ENCODE results near the gene FLII. TPM values are rescaled to one million over a fixed set of nuclear protein-coding genes. Genes with fewer than 3 reads are reported as not detected.

FLII gene
- total and polyA plus RNA-seq, 2 donors (not counting 3 experiments of a cell fraction or from before 2014, with no cell fraction given), result 397 to 582 TPM

DNA sequence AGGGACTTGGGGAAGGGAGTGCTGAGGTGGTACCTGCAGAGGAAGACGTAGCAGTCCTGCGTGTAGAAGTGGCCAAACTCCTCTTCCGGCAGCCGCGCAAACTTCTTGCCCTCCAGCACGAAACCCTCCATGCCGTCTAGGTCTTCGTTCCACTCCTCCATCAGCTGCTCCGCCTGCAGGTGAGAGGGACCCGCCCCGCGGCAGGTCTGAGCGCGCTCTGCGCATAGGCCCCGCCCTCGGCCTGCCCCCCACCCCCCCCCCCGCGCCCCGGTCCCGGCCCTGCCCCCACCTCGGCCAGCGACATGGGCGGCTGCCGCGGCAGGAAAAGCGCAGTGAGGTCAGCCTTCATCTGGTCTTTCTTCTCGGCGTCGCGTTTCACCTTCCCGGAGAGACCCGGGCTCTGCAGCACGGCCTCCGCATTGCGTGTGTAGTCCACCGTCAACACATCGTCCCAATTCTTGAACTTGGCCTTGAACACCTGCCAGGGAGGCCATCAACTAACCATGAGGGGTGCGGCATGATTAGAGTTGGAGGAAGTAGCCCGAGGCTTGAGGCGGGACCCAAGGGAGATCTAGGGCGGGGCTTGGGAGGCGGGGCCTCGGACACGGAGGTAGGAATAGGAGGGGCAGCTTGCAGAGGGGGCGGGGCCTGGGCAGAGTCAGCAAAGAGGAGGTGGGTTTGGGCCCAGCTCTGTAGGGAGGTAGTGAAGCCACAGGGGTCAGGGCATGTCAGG lies 11.5 kb downstream of the FLII start:
- dilution Hi-C loops (cut with MboI; ENCODE audit: extremely low pct_ligation_motif_present, low sequenced_read_pairs), result no loop called here
- ChIA-PET POLR2A (interaction anchor here (0.5 kb wide), 1 partner anchor 114 kb away, joined by 3 read pairs; no protein-coding TSS in a partner anchor), CTCF (interaction anchor here (0.9 to 2.5 kb wide), 8 partner anchors 9 to 105 kb away, joined by 3 to 13 read pairs (median 4); no protein-coding TSS in a partner anchor)
- Histone ChIP-seq H4K20me1 (replicated peaks; ENCODE audit: control insufficient read depth, extremely low read depth, insufficient read depth, low read length) (no peaks in the 10 kb centered on the region), H3K4me2 (ENCODE audit: insufficient read depth, low read length) (no peak overlapping the region), H3K4me3 (replicated peaks in 1 of 3; ENCODE audit: insufficient read depth in 1 of 3, low read depth in 1 of 3, low read length in 3 of 3) (no peak overlapping the region), H3K36me3 (ENCODE audit: control insufficient read depth in 2 of 2, extremely low read depth in 1 of 2, insufficient read depth in 2 of 2, low read length in 2 of 2) (peaks cover 14 to 51% of the 10 kb centered on the region in 2 experiments), H3K27ac (ENCODE audit: insufficient read depth, low read depth, low read length) (no peak overlapping the region), H3K79me2 (ENCODE audit: control insufficient read depth, insufficient read depth, low read length) (no peaks in the 10 kb centered on the region), H3K27me3 (ENCODE audit: control insufficient read depth in 2 of 2, insufficient read depth in 2 of 2, low read length in 2 of 2) (no peaks in the 10 kb centered on the region), H3K9me1 (replicated peaks; ENCODE audit: control insufficient read depth, extremely low read depth, insufficient read depth, low read length) (no peaks in the 10 kb centered on the region), H3K4me1 (ENCODE audit: control insufficient read depth, extremely low read depth, insufficient read depth, low read length) (peaks cover 23% of the 10 kb centered on the region), H2AFZ (ENCODE audit: low read depth, low read length) (no peak overlapping the region), H3K9me3 (replicated peaks; ENCODE audit: control insufficient read depth, insufficient read depth, low read length) (no peaks in the 10 kb centered on the region), H3K9ac (replicated peaks; ENCODE audit: extremely low read depth, insufficient read depth, low read length) (no peak overlapping the region)
- FAIRE-seq (peak; percentile 40), DNase-seq (ENCODE audit: low read depth, low spot score) (peak; percentile 57)
- intact Hi-C loops (cut with micrococcal nuclease), result loop anchor here (1.0 to 5.0 kb wide), 2 partner anchors 11 to 55 kb away; no protein-coding TSS in a partner anchor
- no TSS peak for BruUV-seq (replicated peaks)
- TF ChIP-seq MYC (IDR thresholded peaks at IDR 0.05; ENCODE audit: low read depth, low read length), result no peak
- peak; percentile 49 for TF ChIP-seq POLR2AphosphoS5 (IDR thresholded peaks at IDR 0.05; ENCODE audit: insufficient read depth, low read depth, low read length)

DNA sequence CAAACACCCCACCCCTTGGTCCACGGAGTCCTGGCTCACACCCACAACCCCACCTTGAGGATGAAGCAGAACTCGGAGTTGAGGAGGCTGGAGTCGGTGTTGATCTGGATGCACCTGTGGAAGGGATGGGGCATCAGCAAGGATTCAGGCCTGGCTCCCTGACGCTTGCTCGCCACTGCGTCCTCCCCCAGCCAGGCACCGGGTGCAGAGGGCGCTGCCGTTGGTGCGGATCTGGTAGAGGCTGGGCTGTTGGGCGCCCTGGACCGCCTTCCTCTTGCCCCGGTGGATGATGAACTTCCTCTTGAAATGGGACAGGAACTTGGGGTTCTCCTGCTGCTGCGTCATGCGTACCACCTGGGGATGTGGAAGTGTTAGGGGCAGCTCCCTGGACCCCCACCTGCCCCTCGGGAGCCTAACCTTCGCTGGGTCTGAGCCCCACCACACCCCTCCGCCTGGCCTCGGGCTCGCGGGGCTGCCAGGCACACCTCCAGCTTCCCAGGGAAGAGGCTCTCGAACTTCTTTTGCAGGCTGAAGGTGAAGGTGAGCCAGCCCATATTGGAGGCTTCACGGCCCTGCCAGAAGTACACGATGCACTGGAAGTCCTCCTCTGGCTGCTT lies 12.3 kb downstream of the FLII start:
- H3K79me2 ChIP-seq (ENCODE audit: control insufficient read depth, insufficient read depth, low read length), result no peaks in the 10 kb centered on the region
- DNase-seq (ENCODE audit: low read depth, low spot score) (no peak), FAIRE-seq (no peak)
- H2AFZ ChIP-seq (ENCODE audit: low read depth, low read length), result no peak overlapping the region
- POLR2A ChIA-PET, result no interaction called here
- H3K4me3 ChIP-seq (replicated peaks in 1 of 3; ENCODE audit: insufficient read depth in 1 of 3, low read depth in 1 of 3, low read length in 3 of 3), result no peak overlapping the region
- H3K36me3 ChIP-seq (ENCODE audit: control insufficient read depth in 2 of 2, extremely low read depth in 1 of 2, insufficient read depth in 2 of 2, low read length in 2 of 2), result peaks cover 16 to 49% of the 10 kb centered on the region in 2 experiments
- no peaks in the 10 kb centered on the region for H4K20me1 ChIP-seq (replicated peaks; ENCODE audit: control insufficient read depth, extremely low read depth, insufficient read depth, low read length)
- TF ChIP-seq EZH2 (IDR thresholded peaks at IDR 0.05; ENCODE audit: borderline replicate concordance, low read depth, low read length, severe bottlenecking), result no peak
- TF ChIP-seq POLR2AphosphoS5 (IDR thresholded peaks at IDR 0.05; ENCODE audit: insufficient read depth, low read depth, low read length), result no peak
- TF ChIP-seq, protein P1, sequence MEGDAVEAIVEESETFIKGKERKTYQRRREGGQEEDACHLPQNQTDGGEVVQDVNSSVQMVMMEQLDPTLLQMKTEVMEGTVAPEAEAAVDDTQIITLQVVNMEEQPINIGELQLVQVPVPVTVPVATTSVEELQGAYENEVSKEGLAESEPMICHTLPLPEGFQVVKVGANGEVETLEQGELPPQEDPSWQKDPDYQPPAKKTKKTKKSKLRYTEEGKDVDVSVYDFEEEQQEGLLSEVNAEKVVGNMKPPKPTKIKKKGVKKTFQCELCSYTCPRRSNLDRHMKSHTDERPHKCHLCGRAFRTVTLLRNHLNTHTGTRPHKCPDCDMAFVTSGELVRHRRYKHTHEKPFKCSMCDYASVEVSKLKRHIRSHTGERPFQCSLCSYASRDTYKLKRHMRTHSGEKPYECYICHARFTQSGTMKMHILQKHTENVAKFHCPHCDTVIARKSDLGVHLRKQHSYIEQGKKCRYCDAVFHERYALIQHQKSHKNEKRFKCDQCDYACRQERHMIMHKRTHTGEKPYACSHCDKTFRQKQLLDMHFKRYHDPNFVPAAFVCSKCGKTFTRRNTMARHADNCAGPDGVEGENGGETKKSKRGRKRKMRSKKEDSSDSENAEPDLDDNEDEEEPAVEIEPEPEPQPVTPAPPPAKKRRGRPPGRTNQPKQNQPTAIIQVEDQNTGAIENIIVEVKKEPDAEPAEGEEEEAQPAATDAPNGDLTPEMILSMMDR (IDR thresholded peaks at IDR 0.05; ENCODE audit: extremely low read depth in 1 of 2, insufficient read depth in 1 of 2, low read depth in 1 of 2, low read length in 2 of 2), result no peak
- no peak for TF ChIP-seq FOS (IDR thresholded peaks at IDR 0.05; ENCODE audit: borderline replicate concordance, insufficient read depth, low read length)
- TF ChIP-seq JUN (IDR thresholded peaks at IDR 0.05; ENCODE audit: borderline replicate concordance, insufficient read depth, insufficient read length, low read depth), result no peak
- TF ChIP-seq GATA2 (IDR thresholded peaks at IDR 0.05; ENCODE audit: insufficient read depth, insufficient read length, low read depth, low read length), result no peak
- TF ChIP-seq POLR2A (IDR thresholded peaks at IDR 0.05; ENCODE audit: low read depth, low read length), result no peak
- TF ChIP-seq, protein P2, sequence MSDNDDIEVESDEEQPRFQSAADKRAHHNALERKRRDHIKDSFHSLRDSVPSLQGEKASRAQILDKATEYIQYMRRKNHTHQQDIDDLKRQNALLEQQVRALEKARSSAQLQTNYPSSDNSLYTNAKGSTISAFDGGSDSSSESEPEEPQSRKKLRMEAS (IDR thresholded peaks at IDR 0.05; ENCODE audit: insufficient read depth, insufficient read length), result no peak
- TF ChIP-seq MYC (IDR thresholded peaks at IDR 0.05; ENCODE audit: low read depth, low read length), result no peak
- no TSS peak for BruUV-seq (replicated peaks)
- H3K4me1 ChIP-seq (ENCODE audit: control insufficient read depth, extremely low read depth, insufficient read depth, low read length), result peaks cover 23% of the 10 kb centered on the region
- H3K9me3 ChIP-seq (replicated peaks; ENCODE audit: control insufficient read depth, insufficient read depth, low read length), result no peaks in the 10 kb centered on the region
- intact Hi-C loops (cut with micrococcal nuclease), result loop anchor here (5.0 kb wide), 1 partner anchor 56 kb away; no protein-coding TSS in a partner anchor
- dilution Hi-C loops (cut with MboI; ENCODE audit: extremely low pct_ligation_motif_present, low sequenced_read_pairs), result no loop called here
- H3K27ac ChIP-seq (ENCODE audit: insufficient read depth, low read depth, low read length), result no peak overlapping the region
- no peak overlapping the region for H3K4me2 ChIP-seq (ENCODE audit: insufficient read depth, low read length)
- H3K27me3 ChIP-seq (ENCODE audit: control insufficient read depth in 2 of 2, insufficient read depth in 2 of 2, low read length in 2 of 2), result no peaks in the 10 kb centered on the region
- H3K9ac ChIP-seq (replicated peaks; ENCODE audit: extremely low read depth, insufficient read depth, low read length), result no peak overlapping the region
- H3K9me1 ChIP-seq (replicated peaks; ENCODE audit: control insufficient read depth, extremely low read depth, insufficient read depth, low read length), result no peaks in the 10 kb centered on the region
- CTCF ChIA-PET, result no interaction called here

Measured in endothelial cell of umbilical vein (primary cell).